Bone marrow (tissue), 2 donors: ENCODE measurements around the gene AGBL4.
A peak's percentile ranks its signal among the peaks of the same experiment; 100 is the strongest.

Experiments
- DNase-seq, 2 donors: peaks; one replicate each; lab custom pipeline; 2025; lab: John Stamatoyannopoulos, UW

AGBL4 gene

GRCh38 chr1:48767975-48768510 is 1255.7 kb downstream of the AGBL4 start:
- DNase-seq = peak in 1 of 2 donors; percentile 41

GRCh38 chr1:48765335-48765734 is 1258.4 kb downstream of the AGBL4 start:
- DNase-seq = no peak

- no peak for DNase-seq
These were observed 1261.8 kb downstream of the AGBL4 start for GRCh38 chr1:48761986-48762385.

GRCh38 chr1:48761411-48761810 is 1262.3 kb downstream of the AGBL4 start:
- no peak for DNase-seq

- DNase-seq = no peak
These were observed 1262.9 kb downstream of the AGBL4 start for GRCh38 chr1:48760857-48761256.

- no peak for DNase-seq
These were observed 1264.8 kb downstream of the AGBL4 start for GRCh38 chr1:48758976-48759375.

- DNase-seq = no peak
These were observed 1266.4 kb downstream of the AGBL4 start for GRCh38 chr1:48757363-48757762.

- no peak for DNase-seq
These were observed 1267.0 kb downstream of the AGBL4 start for GRCh38 chr1:48756683-48757316.

- DNase-seq = no peak
These were observed 1270.5 kb downstream of the AGBL4 start for GRCh38 chr1:48753293-48753692.

- DNase-seq = no peak
These were observed 1273.6 kb downstream of the AGBL4 start for GRCh38 chr1:48750109-48750508.

- DNase-seq = no peak
These were observed 1274.7 kb downstream of the AGBL4 start for GRCh38 chr1:48749068-48749467.

GRCh38 chr1:48746906-48747305 is 1276.8 kb downstream of the AGBL4 start:
- DNase-seq = no peak

GRCh38 chr1:48744032-48744431 is 1279.7 kb downstream of the AGBL4 start:
- DNase-seq = no peak

- DNase-seq = no peak
These were observed 1280.3 kb downstream of the AGBL4 start for GRCh38 chr1:48743480-48743879.

- DNase-seq = no peak
These were observed 1282.4 kb downstream of the AGBL4 start for GRCh38 chr1:48741380-48741779.

- DNase-seq = no peak
These were observed 1283.1 kb downstream of the AGBL4 start for GRCh38 chr1:48740621-48741020.

- DNase-seq = no peak
These were observed 1284.7 kb downstream of the AGBL4 start for GRCh38 chr1:48739091-48739490.

GRCh38 chr1:48738356-48738755 is 1285.4 kb downstream of the AGBL4 start:
- no peak for DNase-seq

GRCh38 chr1:48735796-48736195 is 1288.0 kb downstream of the AGBL4 start:
- no peak for DNase-seq

- DNase-seq = no peak
These were observed 1293.4 kb downstream of the AGBL4 start for GRCh38 chr1:48730164-48730910.

- no peak for DNase-seq
These were observed 1295.2 kb downstream of the AGBL4 start for GRCh38 chr1:48728584-48728983.

- no peak for DNase-seq
These were observed 1297.1 kb downstream of the AGBL4 start for GRCh38 chr1:48726557-48727215.

- DNase-seq = no peak
These were observed 1297.6 kb downstream of the AGBL4 start for GRCh38 chr1:48726139-48726538.
